Measurements from ENCODE around the gene ZNF511.

Gene ZNF511

GRCh38 chr10:133274751-133275683, 33.7 kb upstream of the ZNF511 start:
- no peak for DNase-seq

GRCh38 chr10:133275684-133276092, 33.0 kb upstream of the ZNF511 start:
- DNase-seq, result no peak

GRCh38 chr10:133276100-133276434, 32.6 kb upstream of the ZNF511 start:
- no peak for DNase-seq

GRCh38 chr10:133276435-133277201, 32.1 kb upstream of the ZNF511 start, which contains the start of gene ADAM8:
Gene ADAM8, minus strand, starts transcription at chr10:133276868. Its CDS starts 51 bp downstream, at chr10:133276817.
- DNase-seq, result no peak

GRCh38 chr10:133277277-133277992, 31.3 kb upstream of the ZNF511 start:
- no peak for DNase-seq

- DNase-seq, result no peak
Observed at GRCh38 chr10:133277993-133278576, 30.6 kb upstream of the ZNF511 start.

- no peak for DNase-seq
Observed at GRCh38 chr10:133278577-133279265, 30.0 kb upstream of the ZNF511 start.

- no peak for DNase-seq
Observed at GRCh38 chr10:133279326-133280226, 29.1 kb upstream of the ZNF511 start.

- DNase-seq, result no peak
Observed at GRCh38 chr10:133280391-133281059, 28.2 kb upstream of the ZNF511 start.

GRCh38 chr10:133281084-133281483, 27.6 kb upstream of the ZNF511 start:
- DNase-seq, result no peak

- no peak for DNase-seq
Observed at GRCh38 chr10:133281628-133282372, 26.9 kb upstream of the ZNF511 start.

GRCh38 chr10:133282846-133283390, 25.8 kb upstream of the ZNF511 start:
- DNase-seq, result no peak

GRCh38 chr10:133283931-133284330, 24.8 kb upstream of the ZNF511 start:
- no peak for DNase-seq

GRCh38 chr10:133285217-133285616, 23.5 kb upstream of the ZNF511 start:
- DNase-seq, result no peak

- DNase-seq, result no peak
Observed at GRCh38 chr10:133286366-133286765, 22.3 kb upstream of the ZNF511 start.

- DNase-seq, result no peak
Observed at GRCh38 chr10:133287832-133288500, 20.7 kb upstream of the ZNF511 start.

GRCh38 chr10:133289761-133290160, 19.0 kb upstream of the ZNF511 start:
- no peak for DNase-seq

GRCh38 chr10:133292919-133293809, 15.6 kb upstream of the ZNF511 start:
- no peak for DNase-seq
